Fibroblast of the aortic adventitia (primary cell): ENCODE results near the gene FANK1. TPM values are rescaled to one million over a fixed set of nuclear protein-coding genes. Genes with fewer than 3 reads are reported as not detected.

Source experiments
- DNase-seq: peaks from one replicate; pipeline ENCODE4 v3.0.0-alpha.2; 2010; ENCODE audit warnings: low read depth
- H3K4me3 ChIP-seq: 2 replicates; pipeline ENCODE4 v1.5.1; 2011; ENCODE audit warnings: low read depth, mild to moderate bottlenecking, control low read depth, low read length, moderate library complexity
- total RNA-seq: library from RNA; depleted of rRNA; stranded (reverse); fragments of >200 nt; gene quantifications from 2 replicates; pipeline ENCODE4 v1.2.3, GENCODE V29; 2012; ENCODE audit warnings: low replicate concordance
- TF ChIP-seq, protein P1 (sequence below): IDR thresholded peaks from 2 replicates; pipeline ENCODE4 v1.5.1; 2011; ENCODE audit warnings: mild to moderate bottlenecking, low read length, control low read depth, inconsistent platforms; ENCODE audit not compliant: insufficient read depth

Gene FANK1
- total RNA-seq, 1 donor = 2.3 TPM

DNA sequence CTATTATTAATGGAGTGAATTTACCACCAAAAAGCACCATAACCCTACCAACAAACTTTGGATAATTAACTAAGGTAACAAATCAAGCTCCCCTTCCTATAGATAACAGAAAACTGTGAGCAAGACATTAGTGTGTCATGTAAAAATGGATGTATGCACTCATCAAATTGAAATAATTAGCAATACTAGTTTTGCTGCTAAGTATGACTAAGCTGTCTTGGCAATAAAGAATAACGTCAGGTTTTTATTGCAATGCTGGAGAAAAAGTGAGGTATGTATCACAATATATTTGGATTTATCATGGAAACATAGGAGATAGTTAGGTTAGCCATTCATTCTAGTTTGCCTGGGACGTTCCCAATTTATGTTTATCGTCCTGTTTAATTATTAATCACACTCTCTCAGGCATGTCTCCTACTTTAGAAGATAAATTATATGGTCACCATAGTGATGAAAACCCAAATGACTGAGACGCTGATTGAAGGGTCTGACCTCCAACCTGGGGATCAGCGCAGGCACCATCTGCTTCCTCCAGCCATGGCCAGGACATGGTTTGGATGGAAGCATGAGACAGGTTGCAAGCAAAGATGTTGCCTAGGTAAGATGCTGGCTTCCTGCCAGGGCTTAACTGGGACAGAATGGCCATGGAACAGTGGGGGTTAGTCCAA lies 125.6 kb downstream of the FANK1 start:
- H3K4me3 ChIP-seq = no peak overlapping the region
- TF ChIP-seq, protein P1, sequence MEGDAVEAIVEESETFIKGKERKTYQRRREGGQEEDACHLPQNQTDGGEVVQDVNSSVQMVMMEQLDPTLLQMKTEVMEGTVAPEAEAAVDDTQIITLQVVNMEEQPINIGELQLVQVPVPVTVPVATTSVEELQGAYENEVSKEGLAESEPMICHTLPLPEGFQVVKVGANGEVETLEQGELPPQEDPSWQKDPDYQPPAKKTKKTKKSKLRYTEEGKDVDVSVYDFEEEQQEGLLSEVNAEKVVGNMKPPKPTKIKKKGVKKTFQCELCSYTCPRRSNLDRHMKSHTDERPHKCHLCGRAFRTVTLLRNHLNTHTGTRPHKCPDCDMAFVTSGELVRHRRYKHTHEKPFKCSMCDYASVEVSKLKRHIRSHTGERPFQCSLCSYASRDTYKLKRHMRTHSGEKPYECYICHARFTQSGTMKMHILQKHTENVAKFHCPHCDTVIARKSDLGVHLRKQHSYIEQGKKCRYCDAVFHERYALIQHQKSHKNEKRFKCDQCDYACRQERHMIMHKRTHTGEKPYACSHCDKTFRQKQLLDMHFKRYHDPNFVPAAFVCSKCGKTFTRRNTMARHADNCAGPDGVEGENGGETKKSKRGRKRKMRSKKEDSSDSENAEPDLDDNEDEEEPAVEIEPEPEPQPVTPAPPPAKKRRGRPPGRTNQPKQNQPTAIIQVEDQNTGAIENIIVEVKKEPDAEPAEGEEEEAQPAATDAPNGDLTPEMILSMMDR = no peak
- DNase-seq = no peak

DNA sequence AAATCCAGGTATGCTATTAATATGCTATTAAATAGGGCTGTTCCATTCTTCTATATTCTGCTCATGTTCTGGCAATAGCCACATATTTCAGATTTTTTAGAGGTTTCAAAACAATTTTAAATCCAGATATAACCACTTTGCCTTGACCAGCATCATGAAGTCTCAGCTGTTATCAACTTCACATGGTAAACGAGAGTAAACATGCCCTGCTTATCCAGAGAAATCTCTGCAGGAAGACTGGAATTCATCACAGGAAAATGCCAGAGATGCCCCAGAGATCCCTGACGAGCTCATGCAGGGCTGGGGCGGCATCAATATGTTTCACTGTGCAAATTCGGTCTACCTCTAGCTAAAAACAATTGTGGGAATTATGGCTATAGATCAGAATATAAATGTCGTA lies 126.5 kb downstream of the FANK1 start:
- no peak for DNase-seq
- no peak overlapping the region for H3K4me3 ChIP-seq
- TF ChIP-seq, protein P1 = no peak

GRCh38 chr10:126027692-126028091 lies 131.3 kb downstream of the FANK1 start:
- no peak for DNase-seq
- TF ChIP-seq, protein P1 = no peak

DNA sequence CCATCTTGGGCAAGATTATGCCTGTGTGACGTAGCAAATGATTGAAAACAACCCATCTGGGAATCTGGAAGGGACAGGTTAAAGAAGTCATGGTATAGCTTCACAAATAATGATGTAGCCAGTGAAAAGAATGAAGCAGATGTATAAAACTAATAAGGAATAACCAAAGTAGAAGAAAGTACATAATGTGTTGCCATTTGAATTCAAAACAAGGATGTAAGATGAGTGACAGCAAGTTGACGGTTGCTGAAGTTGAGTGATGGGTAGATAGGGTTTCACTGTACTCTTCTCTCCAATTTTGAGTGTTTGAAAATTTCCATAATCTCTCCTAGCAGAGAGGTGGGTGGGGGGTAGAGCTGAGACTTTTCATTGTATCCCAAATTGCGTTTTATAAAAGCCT lies 133.6 kb downstream of the FANK1 start:
- TF ChIP-seq, protein P1 = no peak
- no peak overlapping the region for H3K4me3 ChIP-seq
- no peak for DNase-seq

More at GRCh38 chr10:126027692-126028091, 131.3 kb downstream of the FANK1 start:
- H3K4me3 ChIP-seq = no peak overlapping the region

GRCh38 chr10:126034586-126034985 lies 138.2 kb downstream of the FANK1 start:
- no peak for DNase-seq
- TF ChIP-seq, protein P1 = no peak
- no peak overlapping the region for H3K4me3 ChIP-seq

DNA sequence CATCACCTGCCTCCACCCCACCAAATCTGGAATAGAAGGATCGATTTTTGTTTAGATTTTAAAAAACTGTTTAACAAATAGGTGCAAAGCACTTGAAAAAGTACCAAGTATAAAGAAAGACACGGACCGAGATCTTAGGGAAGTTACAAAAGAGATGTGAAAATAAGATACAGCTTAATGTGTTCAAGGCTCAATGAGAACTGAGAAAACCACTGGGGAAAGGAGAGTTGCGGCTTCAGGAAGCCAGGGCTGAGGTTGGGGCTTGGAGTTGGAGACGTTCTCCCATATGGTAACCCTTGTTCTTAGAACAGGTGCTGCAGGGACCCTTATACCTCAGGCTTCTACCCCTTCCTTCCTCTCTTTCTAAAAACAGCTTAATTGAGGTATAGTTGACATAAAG lies 140.2 kb downstream of the FANK1 start:
- H3K4me3 ChIP-seq = no peak overlapping the region
- TF ChIP-seq, protein P1 = no peak
- DNase-seq = no peak

GRCh38 chr10:126037946-126038345 lies 141.6 kb downstream of the FANK1 start:
- TF ChIP-seq, protein P1 = no peak

More at GRCh38 chr10:126037946-126038345, 141.6 kb downstream of the FANK1 start:
- DNase-seq = no peak
- no peak overlapping the region for H3K4me3 ChIP-seq
